GM11168 (cell line): Measurements from ENCODE around the gene AP3B1.

ENCODE experiments used
- in situ Hi-C: fragments of 300-500 bp; cut with MboI; formaldehyde crosslinking; loops from one replicate; pipeline ENCODE4 v1.12.0; 2022; ENCODE audit warnings: low sequenced_read_pairs; ENCODE audit not compliant: unreplicated experiment

AP3B1 gene

GRCh38 chr5:78294248-78295034 is at the start of gene AP3B1:
Gene AP3B1, minus strand, starts transcription at chr5:78294698. Its CDS starts 119 bp downstream, at chr5:78294579.
- in situ Hi-C loops: no loop called here

DNA sequence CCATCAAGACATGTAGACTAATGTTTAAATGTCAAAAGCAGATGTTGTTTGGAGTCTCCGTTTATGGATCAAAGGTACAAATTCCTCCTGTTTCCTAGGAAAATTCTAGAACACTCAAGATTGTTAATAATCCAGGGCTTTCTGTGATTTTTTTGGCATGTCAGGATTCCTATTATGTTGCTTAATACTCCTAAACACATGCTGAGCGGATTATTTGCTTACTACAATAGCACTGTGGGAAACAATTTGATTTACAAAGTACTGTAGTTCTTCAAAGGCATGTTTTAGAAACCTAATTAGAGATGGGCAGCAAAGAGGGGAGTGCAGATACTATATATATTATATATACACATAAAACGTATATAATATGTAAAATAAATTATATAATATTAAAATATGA is 46.9 kb upstream of the AP3B1 start:
- in situ Hi-C loops: no loop called here

DNA sequence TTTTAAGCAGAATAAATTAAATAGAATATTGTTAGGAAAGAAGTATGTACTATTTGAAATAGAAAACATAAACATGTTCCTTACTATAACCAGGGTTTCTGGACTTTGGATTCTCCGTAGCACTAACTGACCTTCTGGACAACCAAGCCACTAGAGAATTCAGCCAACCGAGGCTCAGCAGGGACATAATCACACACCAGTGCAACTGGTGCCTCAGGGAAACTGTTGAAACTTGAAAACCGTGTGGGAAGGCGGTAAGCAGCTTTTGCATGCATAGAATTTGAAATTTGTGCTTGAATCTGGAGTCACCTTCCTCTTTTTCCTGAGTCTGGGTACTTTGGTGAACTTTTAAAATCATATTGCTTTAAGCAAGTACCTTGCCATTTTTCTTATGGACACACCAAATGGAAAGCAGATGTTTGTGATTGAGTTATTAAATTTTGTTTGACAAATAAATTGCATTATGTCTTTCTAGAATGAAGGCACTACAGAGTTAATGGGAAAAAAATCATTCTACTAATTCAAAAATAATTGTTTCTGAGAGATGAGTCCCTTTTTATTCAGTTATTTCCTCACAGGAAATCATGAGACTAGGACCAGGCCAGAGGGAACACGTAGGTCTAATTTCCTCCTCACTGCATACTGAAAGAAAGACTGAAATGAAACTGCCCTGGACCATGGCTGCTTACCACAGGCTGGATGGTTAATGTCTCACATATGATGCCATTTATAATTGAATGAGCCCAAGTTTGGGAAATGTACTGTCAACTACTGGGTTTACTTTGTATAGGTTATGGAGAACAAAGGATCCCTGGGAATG is 45.3 kb upstream of the AP3B1 start:
- in situ Hi-C loops: no loop called here

DNA sequence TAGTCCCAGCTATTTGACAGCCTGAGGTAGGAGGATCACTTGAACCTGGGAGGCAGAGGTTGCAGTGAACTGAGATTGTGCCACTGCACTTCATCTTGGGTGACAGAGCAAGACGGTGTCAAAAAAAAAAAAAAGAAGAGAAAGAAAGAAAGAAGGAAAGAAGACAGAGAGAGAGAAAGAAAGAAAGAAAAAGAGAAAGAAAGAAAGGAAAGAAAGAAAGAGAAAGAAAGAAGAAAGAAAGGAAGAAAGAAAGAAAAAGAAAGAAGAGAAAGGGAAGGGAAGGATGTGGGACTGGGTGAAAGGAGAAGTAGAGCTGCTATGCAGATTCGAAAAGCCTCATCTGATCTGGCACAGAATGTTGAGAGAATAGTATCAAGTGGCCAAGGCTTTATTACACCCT is 42.2 kb upstream of the AP3B1 start:
- in situ Hi-C loops: no loop called here

GRCh38 chr5:78335976-78336375 is 41.5 kb upstream of the AP3B1 start:
- in situ Hi-C loops: no loop called here

- in situ Hi-C loops: no loop called here
Observed at GRCh38 chr5:78334811-78335210, 40.3 kb upstream of the AP3B1 start.

GRCh38 chr5:78331523-78332080 is 37.1 kb upstream of the AP3B1 start:
- in situ Hi-C loops: no loop called here

GRCh38 chr5:78328585-78329173 is 34.2 kb upstream of the AP3B1 start:
- in situ Hi-C loops: no loop called here

- in situ Hi-C loops: no loop called here
Observed at GRCh38 chr5:78327761-78328510, 33.4 kb upstream of the AP3B1 start.

DNA sequence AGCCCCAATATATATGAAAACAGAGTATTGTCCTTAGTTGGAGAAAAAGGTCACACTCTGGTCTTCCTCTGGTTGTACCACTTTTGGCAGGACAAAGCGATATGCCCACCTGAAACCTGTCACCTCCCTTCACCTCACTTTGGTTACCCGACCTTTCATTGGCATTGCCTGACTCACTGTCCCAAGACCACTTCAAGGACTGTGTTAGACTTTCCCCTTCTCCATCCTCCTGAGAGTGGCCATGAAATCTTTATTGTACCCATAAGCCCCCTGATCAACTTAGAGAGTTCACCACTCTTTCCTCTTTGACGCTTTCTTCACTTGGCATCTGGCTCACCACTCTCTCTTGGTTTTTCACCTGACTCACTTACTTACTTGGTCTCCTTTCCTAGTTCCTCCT is 32.4 kb upstream of the AP3B1 start:
- in situ Hi-C loops: no loop called here

DNA sequence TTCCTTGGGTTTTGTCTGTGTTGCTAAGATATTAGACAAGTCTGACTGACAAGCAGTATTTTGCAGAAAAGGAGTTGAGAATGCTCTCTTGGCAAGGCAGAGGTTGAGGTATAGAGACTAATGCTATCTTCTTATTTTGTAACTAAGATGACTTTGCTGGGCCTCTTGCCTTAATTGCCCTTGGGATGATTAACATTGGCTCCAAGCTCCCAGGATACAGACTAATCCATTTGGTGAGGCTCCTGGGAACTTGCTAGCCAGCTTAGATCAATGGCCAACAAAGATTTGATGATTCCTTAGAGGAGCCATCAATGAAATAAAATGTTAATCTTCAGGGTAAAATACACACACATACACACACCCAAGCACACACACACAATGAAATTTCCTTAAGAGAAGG is 28.7 kb upstream of the AP3B1 start:
- in situ Hi-C loops: no loop called here

- in situ Hi-C loops: no loop called here
Observed at GRCh38 chr5:78320401-78320800, 25.9 kb upstream of the AP3B1 start.

DNA sequence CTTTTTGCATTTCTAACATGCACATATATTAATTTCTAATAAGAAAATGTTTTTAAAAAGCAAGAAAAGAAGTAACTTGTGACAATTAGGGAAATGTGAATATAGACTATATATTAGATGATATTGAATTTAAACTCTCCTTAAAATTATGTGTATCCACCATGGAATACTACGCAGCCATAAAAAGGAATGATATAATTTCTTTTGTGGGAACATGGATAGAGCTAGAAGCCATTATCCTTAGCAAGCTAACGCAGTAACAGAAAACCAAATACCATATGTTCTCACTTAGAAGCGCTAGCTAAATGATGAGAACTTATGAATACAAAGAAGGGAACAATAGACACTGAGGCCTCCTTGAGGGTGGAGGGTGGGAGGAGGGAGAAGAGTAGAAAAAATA is 23.8 kb upstream of the AP3B1 start:
- in situ Hi-C loops: no loop called here

DNA sequence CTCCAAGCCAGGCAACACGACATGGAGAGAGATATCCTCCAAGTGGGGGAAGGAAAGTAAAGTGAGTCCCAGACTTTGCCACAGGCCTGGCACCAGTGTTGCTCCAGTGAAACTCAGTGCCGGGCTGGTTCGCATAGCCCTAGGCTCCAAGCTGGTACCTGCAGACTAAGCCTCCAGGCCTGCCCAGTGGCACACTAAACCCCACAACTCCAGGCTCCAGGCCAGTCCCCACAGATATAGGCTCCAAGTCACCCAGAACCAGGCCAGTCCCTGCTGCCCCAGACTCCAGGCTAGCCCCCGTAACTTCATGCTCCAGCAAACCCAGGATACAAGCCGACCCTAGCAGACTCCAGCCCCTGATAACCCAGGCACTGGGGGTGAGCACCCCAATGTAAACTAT is 23.0 kb upstream of the AP3B1 start:
- in situ Hi-C loops: no loop called here

DNA sequence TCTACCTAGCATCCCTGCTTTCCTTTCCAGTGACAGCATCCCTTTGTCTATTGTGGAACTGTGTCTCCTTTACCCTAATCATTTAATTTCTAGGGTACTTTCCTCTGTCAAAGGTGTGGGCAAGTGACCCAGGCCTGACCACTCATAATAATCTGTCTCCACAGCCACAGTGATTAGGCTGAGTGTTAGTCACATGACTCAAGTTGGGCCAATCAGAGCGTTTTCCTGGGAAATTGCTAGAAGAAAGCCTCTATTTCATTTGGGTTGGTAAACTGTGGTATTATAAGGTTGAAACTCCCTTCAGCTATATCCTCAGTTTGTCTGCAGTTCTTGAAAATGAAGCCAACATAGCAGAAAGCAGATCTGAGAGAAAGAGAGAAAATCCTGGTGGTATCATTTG is 14.2 kb upstream of the AP3B1 start:
- in situ Hi-C loops: no loop called here

DNA sequence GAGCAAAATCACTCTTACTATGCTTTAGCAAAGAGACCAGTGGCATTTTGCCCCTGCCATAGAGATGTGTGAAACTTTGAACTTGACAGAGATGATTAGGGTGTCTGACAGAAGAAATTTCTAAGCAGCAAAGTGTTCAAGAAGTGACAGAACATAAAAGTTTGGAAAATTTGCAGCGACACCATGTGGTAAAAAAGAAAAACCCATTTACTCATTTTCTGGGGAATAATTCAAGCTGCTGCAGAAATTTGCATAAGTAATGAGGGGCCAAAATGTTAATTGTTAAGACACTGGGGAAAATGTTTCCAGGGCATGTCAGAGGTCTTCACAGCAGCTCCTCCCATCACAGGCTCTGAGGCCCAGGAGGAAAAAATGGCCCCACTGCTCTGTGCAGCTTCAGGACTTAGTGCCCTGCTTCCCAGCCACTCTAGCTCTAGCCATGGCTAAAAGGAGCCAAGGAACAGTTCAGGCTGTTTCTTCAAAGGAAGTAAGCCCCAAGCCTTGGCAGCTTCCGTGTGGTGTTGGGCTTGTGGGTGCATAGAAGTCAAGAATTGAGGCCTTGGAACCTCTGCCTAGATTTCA is 6.1 kb upstream of the AP3B1 start:
- in situ Hi-C loops: no loop called here

DNA sequence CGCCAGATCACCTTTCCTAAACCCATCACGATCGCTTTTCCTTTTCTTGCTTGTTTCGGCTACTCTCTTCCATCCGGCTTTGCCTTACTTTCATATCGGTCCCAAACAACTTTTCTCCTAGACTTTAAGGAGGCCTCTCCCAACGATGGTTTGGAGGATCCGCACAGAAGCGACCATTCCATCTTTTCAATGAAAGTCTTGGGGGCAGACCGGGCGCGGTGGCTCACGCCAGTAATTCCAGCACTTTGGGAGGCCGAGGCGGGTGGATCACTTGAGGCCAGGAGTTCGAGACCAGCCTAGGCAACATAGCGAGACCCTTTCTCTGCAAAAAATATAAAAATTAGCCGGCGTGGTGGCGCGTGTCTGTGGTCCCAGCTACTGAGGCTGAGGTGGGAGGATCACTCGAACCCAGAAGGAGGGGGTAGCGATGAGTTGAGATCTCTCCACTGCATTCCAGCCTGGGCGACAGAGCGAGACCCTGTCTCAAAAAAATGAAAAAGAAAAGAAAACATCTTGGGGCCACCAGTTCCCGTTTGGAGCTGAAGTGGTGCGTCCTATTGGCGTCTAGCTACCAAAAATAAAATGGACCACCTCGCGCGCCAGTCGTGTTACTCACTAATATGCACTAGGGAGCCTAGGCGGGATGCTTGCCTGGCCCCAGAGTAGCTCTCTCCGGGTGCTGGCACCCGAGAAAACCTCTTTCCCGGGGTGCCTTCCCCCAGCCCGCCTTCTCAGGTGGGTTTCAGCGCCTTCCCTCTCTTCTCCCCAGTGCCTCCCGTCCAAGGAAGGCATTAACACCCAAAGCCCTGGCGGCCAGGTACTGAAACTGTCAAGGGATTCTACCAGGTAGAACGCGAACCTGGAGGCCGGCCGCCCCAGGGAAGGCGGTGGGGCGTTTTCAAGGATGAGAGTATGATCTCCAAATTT is 800 bp upstream of the AP3B1 start:
- in situ Hi-C loops: no loop called here

- in situ Hi-C loops: no loop called here
Observed at GRCh38 chr5:78293851-78294247, 649 bp downstream of the AP3B1 start.

DNA sequence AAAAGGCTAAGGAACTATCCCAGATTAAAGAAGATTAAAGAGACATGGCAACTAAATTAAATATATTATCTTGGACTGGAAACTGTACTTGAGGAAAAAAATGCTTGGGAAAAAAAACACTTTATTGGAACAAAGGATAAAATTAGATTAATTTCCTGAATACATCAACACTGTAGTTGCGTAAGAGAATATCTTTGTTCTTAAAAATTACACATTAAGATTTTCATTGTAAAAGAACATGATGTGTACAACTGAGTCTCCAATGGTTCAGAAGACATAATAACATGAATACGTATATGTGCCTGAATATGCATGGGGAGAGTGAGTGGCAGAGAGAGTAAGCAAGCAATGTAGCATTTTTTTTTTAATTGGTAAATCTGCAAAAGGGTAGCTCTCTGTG is 2.8 kb downstream of the AP3B1 start:
- in situ Hi-C loops: no loop called here
